GM21381 (cell line): ENCODE measurements around the gene S100A5.

Experiments used
- ATAC-seq: cut with Tn5 transposase; IDR thresholded peaks from one replicate; pipeline ENCODE4 v1.9.1; 2021; ENCODE audit warnings: mild to moderate bottlenecking, moderate library complexity; ENCODE audit not compliant: unreplicated experiment

The S100A5 gene

DNA sequence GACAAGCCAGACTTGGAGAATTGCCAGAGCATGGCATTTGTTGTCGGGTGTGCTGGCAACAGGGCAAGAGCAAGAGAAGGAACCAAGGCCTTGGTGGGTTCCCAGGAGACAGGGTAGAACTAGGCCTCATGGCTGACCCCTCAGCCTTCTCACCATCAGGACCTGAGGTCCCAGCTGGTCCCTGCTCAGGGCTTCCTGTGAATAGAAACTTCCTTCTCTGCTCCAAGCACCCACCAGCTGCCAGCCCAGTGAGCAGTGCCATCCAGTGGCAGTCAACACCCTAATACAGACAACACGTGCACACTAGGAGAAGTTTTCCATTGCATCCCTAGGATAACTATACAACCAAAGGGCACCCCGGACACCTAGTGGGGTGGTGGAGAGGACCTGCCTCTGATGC, 27.7 kb downstream of the S100A5 start:
- no peak for ATAC-seq

DNA sequence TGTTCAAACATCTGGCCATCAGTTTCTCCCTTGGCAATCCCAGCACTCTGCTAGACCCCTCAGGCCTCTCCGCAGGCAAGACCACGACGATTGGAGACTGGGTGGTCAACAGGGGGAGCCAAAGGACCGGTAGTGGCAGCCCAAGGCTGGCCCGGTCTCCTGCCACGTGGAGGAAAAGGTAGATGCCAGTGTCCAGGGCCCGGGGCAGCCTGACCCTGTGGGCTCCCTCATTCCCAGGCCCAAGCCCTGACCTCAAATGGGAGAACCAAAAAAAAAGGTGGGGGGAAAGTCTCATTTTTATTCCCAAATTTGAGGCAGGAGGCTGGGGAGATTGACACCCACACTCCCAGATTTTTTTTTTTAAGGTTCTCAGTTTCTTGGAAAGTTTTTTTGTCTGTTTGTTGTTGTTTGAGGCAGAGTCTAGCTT, 29.7 kb downstream of the S100A5 start:
- no peak for ATAC-seq

DNA sequence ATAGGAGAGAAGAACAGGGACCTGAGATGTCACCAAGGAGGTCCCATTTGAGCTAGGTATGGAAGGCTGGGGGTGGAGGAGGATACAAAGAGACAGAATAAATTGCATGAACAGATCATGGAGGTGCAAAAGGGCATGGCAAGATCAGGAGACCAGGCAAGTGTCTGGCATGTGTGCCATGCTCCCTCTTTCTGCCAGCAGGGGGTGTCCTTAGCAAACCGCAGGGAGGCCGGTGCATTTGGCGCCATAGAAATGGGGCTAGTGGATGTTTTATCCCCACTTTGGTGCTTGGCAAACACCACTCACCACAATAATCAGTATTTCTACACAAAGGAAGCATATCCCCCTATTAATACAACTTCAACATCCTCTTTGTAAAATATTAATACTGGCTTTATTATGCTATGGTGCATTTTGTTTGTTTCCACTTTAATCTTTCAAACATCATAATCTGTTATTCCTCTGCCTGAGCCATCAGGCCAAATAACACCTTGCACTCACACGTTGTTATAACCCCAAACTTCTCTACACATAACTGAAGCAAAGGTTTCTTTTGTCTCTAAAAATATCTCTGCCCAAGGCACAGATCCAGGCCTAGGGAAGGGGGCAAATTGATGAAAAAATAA, 30.9 kb downstream of the S100A5 start:
- no peak for ATAC-seq

DNA sequence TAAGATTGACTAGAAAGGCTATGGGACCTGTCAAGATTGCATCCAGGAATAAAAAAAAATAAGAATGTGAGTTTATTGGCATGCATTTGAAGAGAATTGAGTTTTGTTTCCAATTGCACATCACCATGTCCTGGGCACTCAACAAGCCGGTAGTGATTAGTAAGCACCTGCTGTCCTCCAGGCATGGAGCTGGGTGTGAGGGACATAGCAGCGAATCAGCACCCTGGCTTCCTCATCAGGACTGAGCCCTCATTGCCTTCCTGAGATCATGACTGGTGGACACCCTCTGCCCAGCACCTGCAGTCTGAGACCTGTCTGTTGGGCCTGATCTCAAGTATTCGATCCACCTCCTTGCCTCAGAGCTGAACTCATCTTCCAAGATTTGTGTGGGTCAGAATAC, 31.7 kb downstream of the S100A5 start:
- ATAC-seq, result no peak

DNA sequence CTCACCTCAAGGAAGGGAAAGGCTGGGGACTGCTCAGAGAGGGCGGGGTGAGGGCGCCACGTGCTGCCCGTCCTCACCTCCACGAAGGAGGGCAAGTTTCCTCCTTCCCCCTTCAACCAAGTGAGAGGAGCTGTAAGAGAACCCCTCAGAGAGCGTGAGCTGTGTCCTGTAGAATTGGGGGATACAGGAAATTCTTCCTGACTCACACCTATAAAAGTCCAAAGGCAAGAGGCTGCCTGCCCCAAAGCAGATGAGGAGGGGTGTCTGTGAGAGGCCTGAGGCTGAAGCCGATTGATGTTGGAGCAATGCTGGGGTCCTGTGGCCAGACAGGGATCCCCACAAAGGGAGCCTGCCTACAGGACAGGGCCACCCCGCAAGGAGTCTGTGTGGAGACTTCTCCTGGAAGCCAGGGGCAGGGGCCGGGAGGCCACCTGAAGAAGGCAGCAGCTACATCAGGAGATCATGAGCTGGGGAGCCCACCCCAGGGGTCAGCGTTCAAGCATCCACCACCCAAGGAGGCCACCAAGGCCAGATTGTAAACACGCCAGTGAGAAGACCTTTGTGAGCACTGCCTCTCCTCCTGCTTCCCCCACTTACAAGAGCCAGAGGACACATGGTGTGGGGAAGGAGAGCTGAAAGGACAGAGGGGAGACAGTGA, 32.7 kb downstream of the S100A5 start:
- no peak for ATAC-seq

DNA sequence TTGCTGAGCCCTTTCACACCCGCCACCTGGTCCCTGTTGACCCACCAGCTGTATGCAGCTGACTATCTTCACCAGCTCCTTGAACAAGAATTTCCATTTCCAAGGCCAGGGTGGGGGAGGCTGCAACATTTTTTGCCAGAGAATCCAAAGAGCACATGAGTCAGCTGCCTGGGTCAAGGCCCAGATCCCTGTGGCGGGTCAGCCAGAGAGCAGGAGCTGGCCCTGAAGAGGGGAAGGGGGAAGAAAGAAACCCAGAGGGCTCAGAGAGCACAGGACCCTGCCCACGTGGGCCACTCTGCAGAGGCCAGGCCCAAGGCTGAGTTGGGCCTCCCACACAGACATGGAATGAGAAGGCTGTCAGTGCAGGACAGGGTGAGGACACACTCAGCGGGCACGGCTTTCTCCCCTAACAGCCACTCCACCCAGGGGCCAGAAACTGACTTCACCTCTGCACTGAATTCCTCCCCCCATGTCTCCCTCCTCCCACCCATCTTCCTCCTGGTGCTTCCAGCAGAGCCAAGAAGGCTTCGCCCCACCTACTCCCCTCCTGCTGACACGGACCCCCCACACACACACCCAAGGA, 33.8 kb downstream of the S100A5 start:
- ATAC-seq, result no peak

DNA sequence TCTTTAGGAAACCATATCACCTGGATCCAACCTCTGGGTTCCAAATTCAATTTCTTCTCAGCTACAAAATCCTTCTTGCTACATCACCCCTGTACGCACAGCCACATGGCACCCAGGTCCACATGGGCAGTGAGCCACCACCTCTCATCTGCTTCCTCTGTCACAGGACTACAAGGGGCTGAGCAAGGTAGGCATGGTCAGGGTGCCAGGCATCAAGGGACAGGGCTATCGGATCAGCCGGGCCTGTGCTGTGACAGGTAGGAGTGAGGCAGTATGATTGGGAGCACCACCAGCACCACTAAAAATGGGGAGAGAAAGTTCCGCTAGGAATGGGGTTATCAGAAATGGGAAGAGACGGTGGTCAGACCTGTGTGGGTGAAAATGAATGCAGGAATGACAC, 34.3 kb downstream of the S100A5 start:
- no peak for ATAC-seq

DNA sequence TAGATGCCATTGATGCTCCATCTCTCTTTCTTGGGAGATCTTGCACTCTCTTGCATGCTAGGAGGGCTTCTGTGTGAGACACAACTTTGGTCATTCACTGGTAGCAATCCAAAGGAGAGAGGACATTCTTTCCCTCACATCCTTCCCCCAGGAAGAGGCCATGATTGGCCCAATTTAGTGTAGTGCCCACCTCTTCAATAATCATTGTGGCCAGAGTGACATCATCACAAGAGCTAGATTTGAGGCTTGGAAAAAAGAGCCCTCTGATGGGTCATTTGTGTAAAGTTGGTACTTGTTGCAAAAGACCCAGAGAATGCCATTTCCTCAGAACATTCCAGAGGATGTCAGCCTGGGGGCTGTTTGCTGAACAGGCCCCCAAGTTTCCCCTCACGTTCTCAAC, 35.2 kb downstream of the S100A5 start:
- ATAC-seq, result no peak

DNA sequence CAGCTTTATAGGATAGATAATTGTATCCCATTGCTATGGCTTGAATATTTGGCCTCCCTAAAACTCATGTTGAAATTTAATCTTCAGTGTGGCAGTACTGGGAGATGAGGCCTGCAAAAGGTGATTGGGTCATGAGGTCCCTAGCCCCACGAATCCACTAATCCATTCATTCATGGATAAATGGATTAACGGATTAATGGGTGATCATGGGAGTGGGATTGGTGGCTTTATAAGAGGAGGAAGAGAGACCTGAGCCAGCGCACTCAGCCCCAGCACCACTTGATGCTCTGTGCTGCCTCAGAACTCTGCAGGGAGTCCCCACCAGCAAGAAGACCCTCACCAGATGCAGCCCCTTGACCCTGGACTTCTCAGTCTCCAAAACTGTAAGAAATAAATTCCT, 37.0 kb downstream of the S100A5 start:
- no peak for ATAC-seq

DNA sequence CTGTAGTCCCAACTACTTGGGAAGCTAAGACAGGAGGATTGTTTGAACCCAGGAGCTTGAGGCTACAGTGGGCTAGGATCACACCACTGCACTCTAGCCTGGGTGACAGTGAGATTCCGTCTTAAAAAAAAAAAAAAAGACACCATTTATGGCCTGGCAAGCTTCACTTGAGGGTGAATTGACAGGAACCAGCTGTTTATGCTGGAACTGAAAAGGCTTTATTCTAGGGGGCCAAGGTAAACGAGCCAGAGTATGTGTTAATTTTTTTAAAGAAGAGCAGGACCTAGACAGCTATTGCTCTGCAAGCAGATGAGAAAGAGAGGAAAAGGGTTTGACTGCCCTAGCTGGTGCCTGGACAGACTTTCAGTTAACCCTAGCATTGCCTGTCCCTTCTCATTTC, 42.0 kb downstream of the S100A5 start:
- no peak for ATAC-seq

DNA sequence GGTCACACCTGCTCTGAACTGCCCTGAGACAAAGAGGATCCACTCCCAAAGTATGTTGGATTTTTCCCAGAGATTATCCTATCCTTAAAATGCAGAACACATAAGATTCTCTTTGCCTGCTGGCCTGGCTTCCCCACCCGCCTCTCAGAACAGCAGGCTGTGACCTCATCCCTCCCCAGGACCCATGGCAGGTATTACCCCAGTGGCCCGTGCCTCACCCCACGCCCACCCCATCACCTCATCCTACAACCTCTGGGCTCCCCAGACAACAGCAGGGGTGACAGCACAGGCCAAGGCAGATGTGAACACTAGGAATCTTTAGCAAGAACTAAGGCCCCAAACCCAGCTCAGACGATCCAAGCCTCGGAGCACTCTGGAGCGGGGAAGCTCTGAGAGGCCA, 45.2 kb downstream of the S100A5 start:
- ATAC-seq, result no peak

DNA sequence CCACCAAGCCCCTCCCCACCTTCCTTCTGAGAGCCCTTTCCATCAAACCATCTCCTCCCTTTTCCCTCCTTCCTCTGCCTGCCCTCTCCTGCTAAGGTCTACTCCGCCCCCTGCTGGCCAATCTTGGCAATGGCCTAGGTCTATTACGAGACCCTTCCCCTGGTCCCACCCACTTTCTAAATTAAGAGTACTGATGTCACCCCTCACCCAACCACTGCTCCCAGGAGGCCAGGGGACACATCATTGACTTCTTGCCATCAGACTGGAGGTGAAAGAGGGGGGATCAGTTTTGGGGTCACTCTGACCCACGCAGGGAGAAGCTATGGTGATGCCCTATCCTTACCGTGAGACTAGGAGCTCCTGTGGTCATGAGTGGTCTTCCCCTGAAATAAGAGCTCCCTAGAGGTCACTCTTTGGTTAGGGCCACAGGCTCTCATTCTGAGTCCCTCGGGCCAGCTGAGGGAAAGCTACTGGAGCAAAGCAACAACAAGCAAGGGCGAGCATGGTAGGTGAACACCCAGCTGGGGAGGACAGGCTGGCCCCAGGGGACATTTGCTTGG, 45.7 kb downstream of the S100A5 start:
- no peak for ATAC-seq

DNA sequence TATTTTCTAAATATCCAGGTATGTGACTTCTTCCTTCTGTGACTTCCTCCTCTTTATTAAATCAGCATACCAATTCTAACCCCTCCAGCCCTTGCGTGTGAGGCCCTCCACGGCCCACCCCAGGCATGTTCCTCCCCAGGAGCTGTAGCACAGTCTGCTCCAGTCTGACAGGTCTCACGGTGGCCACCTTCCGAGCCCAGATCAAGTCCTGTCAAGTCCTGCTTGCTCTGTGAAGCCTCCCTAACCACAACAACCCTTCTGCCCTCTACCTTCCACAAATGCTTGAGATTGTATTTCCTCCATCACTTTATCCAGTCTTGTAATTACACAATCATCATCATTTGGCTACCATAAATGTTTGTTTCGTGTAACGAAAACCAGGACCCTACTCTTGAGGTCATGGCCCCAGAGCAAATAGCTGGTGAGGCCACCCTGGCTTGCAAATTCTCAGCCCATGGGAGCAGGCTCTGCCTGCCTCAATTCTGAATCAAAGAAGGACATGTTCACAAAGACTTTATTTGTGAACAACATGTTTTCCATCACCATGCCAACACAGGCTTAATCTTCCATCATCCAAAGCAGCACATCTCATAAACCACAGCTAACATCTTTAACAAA, 47.3 kb downstream of the S100A5 start:
- ATAC-seq, result no peak

DNA sequence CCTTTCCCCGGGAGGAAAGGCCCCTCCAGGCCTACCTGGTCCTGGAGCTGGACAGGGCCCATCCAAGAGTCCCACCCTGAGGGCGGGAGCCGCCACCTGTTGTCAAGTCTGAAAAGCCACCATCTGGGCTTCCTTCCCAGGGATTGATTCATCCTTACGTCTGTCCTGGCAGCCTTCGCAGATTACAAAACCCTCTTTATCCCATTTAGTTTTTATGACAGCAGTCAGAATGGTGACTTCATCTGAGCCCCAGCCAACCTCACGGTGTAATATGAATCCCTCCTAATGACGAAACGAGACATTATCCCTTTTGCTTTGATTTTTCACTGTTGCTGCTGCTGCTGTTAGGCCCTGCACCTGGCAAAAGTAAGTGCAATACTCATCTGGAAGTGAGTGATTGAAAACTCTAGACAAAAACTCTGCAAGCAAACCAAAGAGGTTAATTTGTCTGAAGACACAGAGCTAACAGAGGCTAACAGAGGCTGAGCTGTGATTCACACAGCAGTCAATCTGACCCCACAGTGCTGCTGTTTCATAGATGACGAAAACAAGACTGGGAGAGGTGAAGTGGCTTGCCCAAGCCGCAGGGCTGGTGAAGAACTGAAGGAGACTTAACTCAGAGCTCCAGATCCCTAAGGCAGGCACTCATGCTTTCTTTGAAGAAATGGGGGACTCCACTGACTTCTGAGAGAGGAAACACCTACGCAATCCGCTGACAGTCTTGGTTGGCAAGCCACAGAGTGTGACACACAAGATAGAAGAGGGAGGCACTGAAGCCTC, 50.3 kb downstream of the S100A5 start:
- ATAC-seq, result no peak

DNA sequence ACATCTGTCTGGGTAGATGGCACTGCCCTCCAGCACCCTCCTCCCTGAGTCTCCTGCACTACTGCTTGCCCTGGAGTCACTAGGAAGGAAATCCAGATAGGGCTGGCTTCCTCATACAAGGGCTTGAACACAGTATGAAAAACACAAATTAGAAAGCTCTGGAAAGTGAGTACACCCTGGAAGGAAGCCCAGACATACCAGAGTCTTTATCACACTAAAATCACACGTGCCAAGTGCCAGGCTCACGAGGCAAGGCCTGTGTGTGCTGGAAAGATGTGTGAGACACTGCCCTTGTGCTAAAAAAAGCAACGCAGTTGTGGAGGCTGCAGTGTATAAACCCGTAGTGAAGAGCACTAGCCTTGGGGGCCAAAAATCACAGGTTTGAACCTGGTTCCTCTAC, 52.0 kb downstream of the S100A5 start:
- no peak for ATAC-seq

DNA sequence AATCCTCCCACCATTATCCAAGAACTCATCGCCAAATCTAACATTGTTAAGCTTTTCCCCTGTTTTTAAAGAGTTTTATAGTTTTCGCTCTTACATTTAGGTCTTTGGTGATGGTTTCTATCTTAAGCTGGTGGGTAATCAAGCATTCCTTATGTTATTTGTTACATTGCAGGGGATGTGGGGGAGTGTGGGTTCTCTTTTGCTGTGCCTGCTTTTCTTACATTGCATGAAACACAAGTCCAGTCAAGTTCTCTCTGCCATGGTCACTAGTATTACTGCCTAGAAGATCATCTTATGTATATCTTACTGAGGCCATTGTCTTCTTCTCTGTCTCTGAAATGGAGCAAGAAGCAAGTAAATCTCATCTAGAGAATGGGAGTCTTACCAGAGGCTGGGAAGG, 53.0 kb downstream of the S100A5 start:
- ATAC-seq, result no peak
